HFF-Myc (cell line): ENCODE data around the gene GCH1.
"Not testable (repeated sequence)": the region's sequence is repeated elsewhere in the genome, so short reads cannot be mapped to it uniquely, and the experiment has no call there.

Experiments
- DNase-seq: peaks from one replicate; pipeline ENCODE4 v3.0.0-alpha.2; 2011; ENCODE audit warnings: low read depth; ENCODE audit errors: extremely low read depth
- H3K4me3 ChIP-seq: replicated peaks from 2 replicates; pipeline ENCODE4 v1.5.1; 2011; ENCODE audit warnings: low read depth, mild to moderate bottlenecking, control low read depth, low read length
- CTCF ChIP-seq: IDR thresholded peaks from 2 replicates; pipeline ENCODE4 v1.5.1; 2012; ENCODE audit warnings: mild to moderate bottlenecking, low read depth, low read length, control low read depth; ENCODE audit errors: missing control alignments

GCH1 gene

DNA sequence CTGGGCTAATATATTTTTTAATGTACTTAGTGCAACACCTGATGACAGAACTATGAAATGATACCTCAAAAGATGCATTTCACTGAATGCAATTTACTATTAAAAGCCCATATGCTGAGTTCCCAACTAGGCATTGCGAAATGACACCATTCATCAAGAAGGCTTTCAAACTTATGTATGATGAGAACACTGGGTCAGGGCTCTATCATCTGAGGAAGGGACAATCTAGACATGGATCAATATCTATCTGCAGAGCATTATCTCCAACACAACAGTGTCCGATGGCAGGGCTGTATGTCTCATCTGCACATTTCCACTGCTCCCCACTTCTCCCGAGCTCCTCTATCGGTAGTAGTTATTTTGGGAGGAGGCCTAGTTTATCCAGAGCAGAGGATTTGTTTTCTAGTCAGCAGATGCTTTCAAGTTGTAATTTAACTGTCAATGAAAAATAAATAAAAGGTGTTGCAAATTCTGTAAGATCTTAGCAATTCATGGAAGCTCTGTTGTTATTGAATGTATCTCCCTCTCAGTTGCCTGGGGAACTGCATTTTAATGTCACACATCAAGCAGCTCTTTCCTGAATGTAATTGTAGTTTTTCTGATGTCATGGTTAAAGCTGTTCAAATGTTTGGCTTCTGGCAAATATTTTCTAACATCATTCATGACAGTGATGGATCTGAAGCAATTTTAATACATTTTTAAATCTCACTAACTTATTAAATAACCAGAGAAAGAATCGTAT lies 7.4 kb upstream of the GCH1 start:
- TF ChIP-seq CTCF: no peak
- H3K4me3 ChIP-seq: no peak overlapping the region
- no peak for DNase-seq

DNA sequence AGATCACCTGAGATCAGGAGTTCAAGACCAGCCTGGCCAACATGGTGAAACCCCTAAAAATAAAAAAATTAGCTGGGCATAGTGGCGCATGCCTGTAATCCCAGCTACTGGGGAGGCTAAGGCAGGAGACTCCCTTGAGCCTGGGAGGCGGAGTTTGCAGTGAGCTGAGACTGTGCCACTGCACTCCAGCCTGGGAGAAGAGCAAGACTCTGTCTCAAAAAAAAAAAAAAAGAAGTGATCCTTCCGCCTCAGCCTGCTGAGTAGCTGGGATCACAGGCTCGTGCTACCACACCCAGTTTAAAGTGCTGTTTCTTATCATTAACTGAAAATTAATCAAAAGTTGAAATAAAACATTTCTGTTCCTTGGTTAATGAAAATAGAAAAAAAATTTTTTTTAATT lies 6.3 kb upstream of the GCH1 start:
- not testable (repeated sequence) for DNase-seq, H3K4me3 ChIP-seq

GRCh38 chr14:54908190-54908589 lies 5.6 kb upstream of the GCH1 start:
- TF ChIP-seq CTCF: no peak
- DNase-seq: no peak
- no peak overlapping the region for H3K4me3 ChIP-seq

GRCh38 chr14:54906075-54906474 lies 3.4 kb upstream of the GCH1 start:
- no peak overlapping the region for H3K4me3 ChIP-seq
- no peak for TF ChIP-seq CTCF
- DNase-seq: no peak

- DNase-seq: no peak
- H3K4me3 ChIP-seq: peak overlapping the region; percentile 65
- no peak for TF ChIP-seq CTCF
Observed at GRCh38 chr14:54902143-54902520, 494 bp downstream of the GCH1 start.

- DNase-seq: no peak
- no peak for TF ChIP-seq CTCF
Observed at GRCh38 chr14:54901380-54902142, 1.1 kb downstream of the GCH1 start.

DNA sequence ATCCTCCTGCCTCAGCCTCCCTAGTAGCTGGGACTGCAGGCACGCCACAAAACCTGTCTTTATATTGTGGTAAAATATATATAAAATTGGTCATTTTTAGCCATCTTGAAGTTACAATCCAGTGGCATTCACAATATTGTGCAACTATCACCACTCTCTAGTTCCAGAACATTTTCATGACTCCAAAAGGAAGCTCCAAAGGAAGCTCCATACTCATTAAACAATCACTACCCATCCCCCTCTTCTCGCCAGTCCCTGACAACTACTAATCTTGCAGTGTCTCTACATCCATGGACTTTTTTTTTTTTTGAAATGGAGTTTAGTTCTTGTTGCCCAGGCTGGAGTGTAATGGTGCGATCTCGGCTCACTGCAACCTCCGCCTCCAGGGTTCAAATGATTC lies 3.1 kb downstream of the GCH1 start:
- no peak overlapping the region for H3K4me3 ChIP-seq

More at GRCh38 chr14:54901380-54902142, 1.1 kb downstream of the GCH1 start:
- H3K4me3 ChIP-seq: peak overlapping the region; percentile 65

GRCh38 chr14:54897809-54898555 lies 4.6 kb downstream of the GCH1 start:
- H3K4me3 ChIP-seq, DNase-seq: not testable (repeated sequence)

More for the DNA sequence above, 3.1 kb downstream of the GCH1 start:
- no peak for TF ChIP-seq CTCF
- DNase-seq: no peak
